ENCODE results near the gene SLC43A3.

GRCh38 chr11:57460758-57461749, 34.1 kb upstream of the SLC43A3 start:
- TF ChIP-seq CTCF (IDR thresholded peaks at IDR 0.05) (no peak), ZFX (IDR thresholded peaks at IDR 0.05; ENCODE audit: borderline replicate concordance) (no peak)

Data from 22Rv1 (cell line).